Ishikawa (cell line): ENCODE results near the gene VNN1.

ENCODE experiments used
- CEBPB ChIP-seq: IDR thresholded peaks from 2 replicates; pipeline ENCODE4 v1.6.1; 2012
- EGR1 ChIP-seq: IDR thresholded peaks from 2 replicates; pipeline ENCODE4 v1.6.1; 2012
- EP300 ChIP-seq: IDR thresholded peaks from 2 replicates; pipeline ENCODE4 v1.6.1; 2012; ENCODE audit warnings: borderline replicate concordance
- MAX ChIP-seq: IDR thresholded peaks from 2 replicates; pipeline ENCODE4 v1.6.1; 2012
- RAD21 ChIP-seq: IDR thresholded peaks from 2 replicates; pipeline ENCODE4 v1.6.1; 2012; ENCODE audit warnings: low read depth
- REST ChIP-seq: IDR thresholded peaks from 2 replicates; pipeline ENCODE4 v1.6.1; 2012; ENCODE audit warnings: low read depth, mild to moderate bottlenecking
- TEAD4 ChIP-seq: IDR thresholded peaks from 2 replicates; pipeline ENCODE4 v1.6.1; 2012
- YY1 ChIP-seq: IDR thresholded peaks from 2 replicates; pipeline ENCODE4 v1.6.1; 2012; ENCODE audit warnings: low read depth

GRCh38 chr6:132725947-132726607 lies 12.2 kb upstream of the VNN1 start:
- TF ChIP-seq CEBPB (no peak), EGR1 (no peak), EP300 (no peak), TEAD4 (no peak), YY1 (no peak), REST (no peak), MAX (no peak), RAD21 (no peak)
